Measurements from ENCODE around the gene INPP5D. TPM values are rescaled to one million over a fixed set of nuclear protein-coding genes. Genes with fewer than 3 reads are reported as not detected.

Gene INPP5D
- total RNA-seq, 3 donors from 2014 or later, result 8.2 to 14.4 (median 9.1) TPM

DNA sequence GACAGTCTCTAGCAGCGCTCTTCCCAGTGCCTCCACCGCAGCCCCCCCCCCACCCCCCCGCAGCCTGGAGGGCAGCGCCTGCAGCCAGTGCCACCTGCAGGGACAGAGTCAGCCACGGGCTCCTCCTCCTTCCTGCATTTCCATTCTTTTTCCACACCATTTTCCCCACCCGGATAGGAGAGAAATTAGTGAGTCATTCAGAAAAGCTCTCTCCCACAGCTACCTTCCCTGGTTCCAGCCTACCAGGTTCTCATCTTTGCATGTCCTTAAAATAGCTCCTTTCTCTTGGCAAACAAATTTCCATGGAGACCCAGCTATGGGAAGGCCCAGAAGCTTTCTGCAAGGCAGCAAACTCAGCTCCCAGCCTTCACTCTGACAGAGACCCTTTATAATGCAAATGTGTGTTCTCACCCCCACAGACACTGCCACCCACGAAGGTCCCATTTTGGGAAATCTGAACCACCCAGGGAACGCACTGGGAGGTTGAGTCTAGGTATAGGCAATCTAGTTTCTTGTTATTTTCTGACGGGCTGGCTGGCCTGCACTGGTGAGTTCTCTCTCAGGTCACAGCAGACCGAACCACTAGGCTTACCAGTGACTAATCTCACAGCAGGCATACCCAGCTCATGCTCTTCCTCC lies 149.5 kb downstream of the INPP5D start:
- no peak overlapping the region for H3K4me3 ChIP-seq
- TF ChIP-seq, protein P1, sequence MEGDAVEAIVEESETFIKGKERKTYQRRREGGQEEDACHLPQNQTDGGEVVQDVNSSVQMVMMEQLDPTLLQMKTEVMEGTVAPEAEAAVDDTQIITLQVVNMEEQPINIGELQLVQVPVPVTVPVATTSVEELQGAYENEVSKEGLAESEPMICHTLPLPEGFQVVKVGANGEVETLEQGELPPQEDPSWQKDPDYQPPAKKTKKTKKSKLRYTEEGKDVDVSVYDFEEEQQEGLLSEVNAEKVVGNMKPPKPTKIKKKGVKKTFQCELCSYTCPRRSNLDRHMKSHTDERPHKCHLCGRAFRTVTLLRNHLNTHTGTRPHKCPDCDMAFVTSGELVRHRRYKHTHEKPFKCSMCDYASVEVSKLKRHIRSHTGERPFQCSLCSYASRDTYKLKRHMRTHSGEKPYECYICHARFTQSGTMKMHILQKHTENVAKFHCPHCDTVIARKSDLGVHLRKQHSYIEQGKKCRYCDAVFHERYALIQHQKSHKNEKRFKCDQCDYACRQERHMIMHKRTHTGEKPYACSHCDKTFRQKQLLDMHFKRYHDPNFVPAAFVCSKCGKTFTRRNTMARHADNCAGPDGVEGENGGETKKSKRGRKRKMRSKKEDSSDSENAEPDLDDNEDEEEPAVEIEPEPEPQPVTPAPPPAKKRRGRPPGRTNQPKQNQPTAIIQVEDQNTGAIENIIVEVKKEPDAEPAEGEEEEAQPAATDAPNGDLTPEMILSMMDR (IDR thresholded peaks at IDR 0.05), result no peak
- no peaks in the 10 kb centered on the region for H3K4me1 ChIP-seq (ENCODE audit: low read depth)
- H3K9me3 ChIP-seq, result no peaks in the 10 kb centered on the region
- DNase-seq, result no peak
- ATAC-seq, result no peak
- H3K36me3 ChIP-seq (ENCODE audit: low read depth), result no peaks in the 10 kb centered on the region
- intact Hi-C loops (cut with DNase I, micrococcal nuclease), result no loop called here

GRCh38 chr2:233210281-233210680 lies 150.1 kb downstream of the INPP5D start:
- Histone ChIP-seq H3K36me3 (ENCODE audit: low read depth) (no peaks in the 10 kb centered on the region), H3K9me3 (no peaks in the 10 kb centered on the region), H3K4me1 (ENCODE audit: low read depth) (no peaks in the 10 kb centered on the region), H3K4me3 (no peak overlapping the region)
- TF ChIP-seq, protein P1 (IDR thresholded peaks at IDR 0.05), result no peak
- intact Hi-C loops (cut with DNase I, micrococcal nuclease), result no loop called here
- ATAC-seq (no peak), DNase-seq (no peak)

DNA sequence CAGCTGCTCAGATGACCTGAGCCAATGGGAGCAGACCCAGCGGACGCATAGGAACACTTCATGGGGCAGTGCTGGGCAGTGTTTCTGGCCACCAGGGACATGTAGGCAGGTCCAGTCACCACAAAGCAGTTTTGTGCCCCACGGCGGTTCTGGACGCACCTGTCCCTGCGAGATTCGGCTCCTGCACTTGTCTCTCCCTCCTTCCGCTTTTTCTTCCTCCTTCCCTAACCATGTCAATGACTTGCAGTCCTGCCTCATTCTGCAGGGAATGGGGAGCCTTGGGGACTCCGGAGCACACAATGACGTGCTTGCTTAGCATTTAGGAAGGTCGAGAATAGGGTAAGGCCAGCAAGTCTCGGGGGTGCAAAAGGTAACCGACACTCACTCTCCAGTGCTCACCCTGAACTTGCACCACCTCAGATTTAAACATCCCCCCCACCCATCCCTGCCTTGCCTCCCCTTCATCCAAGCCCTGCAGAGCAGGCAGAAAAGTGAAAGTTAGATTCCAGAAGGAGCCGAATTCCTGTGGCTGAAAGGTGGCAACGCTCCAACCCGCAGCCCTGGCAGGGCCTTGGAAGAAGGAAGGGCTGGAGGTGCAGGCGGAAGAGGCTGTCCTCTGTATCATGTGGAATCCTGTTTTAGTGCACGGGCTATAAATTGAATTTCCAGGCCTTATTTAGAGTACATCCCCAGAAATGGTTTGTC lies 150.9 kb downstream of the INPP5D start:
- Histone ChIP-seq H3K4me1 (ENCODE audit: low read depth) (no peaks in the 10 kb centered on the region), H3K9me3 (no peaks in the 10 kb centered on the region), H3K36me3 (ENCODE audit: low read depth) (no peaks in the 10 kb centered on the region), H3K4me3 (no peak overlapping the region)
- intact Hi-C loops (cut with DNase I, micrococcal nuclease), result no loop called here
- ATAC-seq, result peak; percentile 88
- TF ChIP-seq, protein P1 (IDR thresholded peaks at IDR 0.05), result no peak
- DNase-seq, result peak; percentile 63 to 77 (median 77)

GRCh38 chr2:233211548-233211895 lies 151.4 kb downstream of the INPP5D start:
- TF ChIP-seq, protein P1 (IDR thresholded peaks at IDR 0.05), result no peak

GRCh38 chr2:233213011-233213410 lies 152.9 kb downstream of the INPP5D start:
- DNase-seq (no peak), ATAC-seq (no peak)
- TF ChIP-seq, protein P1 (IDR thresholded peaks at IDR 0.05), result no peak
- Histone ChIP-seq H3K4me3 (no peak overlapping the region), H3K9me3 (no peaks in the 10 kb centered on the region), H3K4me1 (ENCODE audit: low read depth) (no peaks in the 10 kb centered on the region), H3K36me3 (ENCODE audit: low read depth) (no peaks in the 10 kb centered on the region)
- intact Hi-C loops (cut with DNase I, micrococcal nuclease), result no loop called here

More at GRCh38 chr2:233211548-233211895, 151.4 kb downstream of the INPP5D start:
- H3K36me3 ChIP-seq (ENCODE audit: low read depth), result no peaks in the 10 kb centered on the region
- H3K4me3 ChIP-seq, result no peak overlapping the region
- ATAC-seq (no peak), DNase-seq (no peak)
- H3K4me1 ChIP-seq (ENCODE audit: low read depth), result no peaks in the 10 kb centered on the region
- intact Hi-C loops (cut with DNase I, micrococcal nuclease), result no loop called here
- no peaks in the 10 kb centered on the region for H3K9me3 ChIP-seq
